Natural killer cell treated with Interleukin-12 subunit alpha and Interleukin-12 subunit beta and Interleukin-15 and Interleukin-18, amount 100 ng/mL, for 72 hours (primary cell): ENCODE data around the gene SFR1. TPM values are rescaled to one million over a fixed set of nuclear protein-coding genes. Genes with fewer than 3 reads are reported as not detected.

Experiments used
- ATAC-seq, 2 donors: fragments of 150-1000 bp; cut with Tn5 transposase in 1 of 2; sonication (Bioruptor Pico), chemical (Tn5 transposase) in 1 of 2; 2 replicates each; pipeline ENCODE4 v1.10.0; 2021
- DNase-seq: peaks from one replicate; pipeline ENCODE4 v3.0.0; 2022; ENCODE audit warnings: low spot score
- H3K27ac Mint-ChIP-seq, 2 donors: 1 replicate in 1 of 2; 2 replicates in 1 of 2; pipeline ENCODE4 v1.8.0; 2022; ENCODE audit warnings: mixed read lengths in 2 of 2, mild to moderate bottlenecking in 1 of 2, moderate library complexity in 1 of 2
- H3K27me3 Mint-ChIP-seq, 2 donors: 1 replicate in 1 of 2; 2 replicates in 1 of 2; pipeline ENCODE4 v1.8.0; 2022; ENCODE audit warnings: mixed read lengths in 2 of 2
- H3K36me3 Mint-ChIP-seq: one replicate; pipeline ENCODE4 v1.8.0; 2022; ENCODE audit warnings: mixed read lengths
- H3K4me1 Mint-ChIP-seq, 2 donors: 1 replicate in 1 of 2; 2 replicates in 1 of 2; pipeline ENCODE4 v1.8.0; 2022; ENCODE audit warnings: low read depth in 2 of 2, mixed read lengths in 2 of 2, mild to moderate bottlenecking in 1 of 2
- H3K4me3 Mint-ChIP-seq: one replicate; pipeline ENCODE4 v1.8.0; 2022; ENCODE audit warnings: mixed read lengths
- H3K9me3 Mint-ChIP-seq: 2 replicates; pipeline ENCODE4 v1.8.0; 2022; ENCODE audit warnings: mixed read lengths
- total RNA-seq, 2 donors: library from RNA; stranded (reverse); gene quantifications; one replicate each; pipeline ENCODE4 v1.2.3, GENCODE V29; 2022

SFR1 gene
- 10 to 100 TPM; 12.1 to 12.5 TPM for total RNA-seq

- peaks cover 0 to 3% of the 10 kb centered on the region in 2 donors for H3K27me3 Mint-ChIP-seq
- ATAC-seq, result peak; percentile 97 to 98
- no peaks in the 10 kb centered on the region for H3K36me3 Mint-ChIP-seq
- peak within 1 kb of the TSS; percentile 94 to 99 for H3K27ac Mint-ChIP-seq
- peak within 1 kb of the TSS; percentile 84 for H3K4me3 Mint-ChIP-seq
- H3K4me1 Mint-ChIP-seq, result peaks cover 25 to 26% of the 10 kb centered on the region in 2 donors
- H3K9me3 Mint-ChIP-seq, result no peaks in the 10 kb centered on the region
- DNase-seq, result peak; percentile 100
These were observed at the start of gene SFR1 for GRCh38 chr10:104121485-104122224. SFR1 (plus strand) TSS chr10:104122171; CDS start chr10:104122184, 13 bp downstream.

- Mint-ChIP-seq H3K4me1 (no peaks in the 10 kb centered on the region), H3K27ac (no peak overlapping the region), H3K36me3 (no peaks in the 10 kb centered on the region), H3K27me3 (peaks cover 0 to 4% of the 10 kb centered on the region in 2 donors), H3K9me3 (no peaks in the 10 kb centered on the region), H3K4me3 (no peak overlapping the region)
- DNase-seq (no peak), ATAC-seq (no peak)
These were observed 49.2 kb upstream of the SFR1 start for GRCh38 chr10:104072786-104073185.

GRCh38 chr10:104074505-104074904 is 47.5 kb upstream of the SFR1 start:
- no peak overlapping the region for H3K27ac Mint-ChIP-seq
- peaks cover 0 to 4% of the 10 kb centered on the region in 2 donors for H3K27me3 Mint-ChIP-seq
- H3K4me3 Mint-ChIP-seq, result no peak overlapping the region
- H3K36me3 Mint-ChIP-seq, result no peaks in the 10 kb centered on the region
- H3K9me3 Mint-ChIP-seq, result no peaks in the 10 kb centered on the region
- ATAC-seq (no peak), DNase-seq (no peak)
- H3K4me1 Mint-ChIP-seq, result no peaks in the 10 kb centered on the region

GRCh38 chr10:104076743-104077160 is 45.2 kb upstream of the SFR1 start:
- no peak overlapping the region for H3K4me3 Mint-ChIP-seq
- H3K4me1 Mint-ChIP-seq, result no peaks in the 10 kb centered on the region
- no peaks in the 10 kb centered on the region for H3K9me3 Mint-ChIP-seq
- H3K27ac Mint-ChIP-seq, result no peak overlapping the region
- H3K36me3 Mint-ChIP-seq, result no peaks in the 10 kb centered on the region
- ATAC-seq, result no peak
- no peak for DNase-seq
- peaks cover 0 to under 1% of the 10 kb centered on the region in 2 donors for H3K27me3 Mint-ChIP-seq

GRCh38 chr10:104077247-104077646 is 44.7 kb upstream of the SFR1 start:
- H3K27me3 Mint-ChIP-seq, result no peaks in the 10 kb centered on the region
- H3K4me1 Mint-ChIP-seq, result no peaks in the 10 kb centered on the region
- H3K9me3 Mint-ChIP-seq, result no peaks in the 10 kb centered on the region
- ATAC-seq, result no peak
- H3K27ac Mint-ChIP-seq, result no peak overlapping the region
- no peaks in the 10 kb centered on the region for H3K36me3 Mint-ChIP-seq
- DNase-seq, result no peak
- H3K4me3 Mint-ChIP-seq, result no peak overlapping the region

- Mint-ChIP-seq H3K4me3 (no peak overlapping the region), H3K4me1 (no peaks in the 10 kb centered on the region), H3K9me3 (no peaks in the 10 kb centered on the region), H3K27me3 (no peaks in the 10 kb centered on the region), H3K36me3 (no peaks in the 10 kb centered on the region), H3K27ac (no peak overlapping the region)
- ATAC-seq (peak in 1 of 2 donors; percentile 36), DNase-seq (no peak)
These were observed 44.3 kb upstream of the SFR1 start for GRCh38 chr10:104077663-104078151.

GRCh38 chr10:104080762-104081161 is 41.2 kb upstream of the SFR1 start:
- Mint-ChIP-seq H3K36me3 (no peaks in the 10 kb centered on the region), H3K4me3 (no peak overlapping the region), H3K4me1 (no peaks in the 10 kb centered on the region), H3K9me3 (no peaks in the 10 kb centered on the region), H3K27me3 (no peaks in the 10 kb centered on the region), H3K27ac (no peak overlapping the region)
- ATAC-seq, result no peak
- no peak for DNase-seq

GRCh38 chr10:104081998-104082397 is 40.0 kb upstream of the SFR1 start:
- ATAC-seq (no peak), DNase-seq (no peak)
- Mint-ChIP-seq H3K27ac (no peak overlapping the region), H3K4me1 (no peaks in the 10 kb centered on the region), H3K4me3 (no peak overlapping the region), H3K36me3 (no peaks in the 10 kb centered on the region), H3K27me3 (no peaks in the 10 kb centered on the region), H3K9me3 (no peaks in the 10 kb centered on the region)

- Mint-ChIP-seq H3K4me3 (no peak overlapping the region), H3K27me3 (no peaks in the 10 kb centered on the region), H3K4me1 (no peaks in the 10 kb centered on the region), H3K36me3 (no peaks in the 10 kb centered on the region), H3K9me3 (no peaks in the 10 kb centered on the region), H3K27ac (no peak overlapping the region)
- no peak for DNase-seq
- ATAC-seq, result no peak
These were observed 37.4 kb upstream of the SFR1 start for GRCh38 chr10:104084482-104085142.

- Mint-ChIP-seq H3K9me3 (no peaks in the 10 kb centered on the region), H3K4me3 (no peak within 1 kb of the TSS), H3K36me3 (no peaks in the 10 kb centered on the region), H3K27ac (no peak within 1 kb of the TSS), H3K4me1 (no peaks in the 10 kb centered on the region), H3K27me3 (peaks cover 0 to 5% of the 10 kb centered on the region in 2 donors)
- no peak for ATAC-seq
- no peak for DNase-seq
These were observed 36.1 kb upstream of the SFR1 start, which contains the start of gene COL17A1 for GRCh38 chr10:104085801-104086400. COL17A1 (minus strand) TSS chr10:104085880; CDS start chr10:104080673, 5,207 bp downstream.

GRCh38 chr10:104088239-104088638 is 33.7 kb upstream of the SFR1 start:
- no peak for DNase-seq
- Mint-ChIP-seq H3K9me3 (no peaks in the 10 kb centered on the region), H3K36me3 (no peaks in the 10 kb centered on the region), H3K27me3 (peaks cover 0 to 8% of the 10 kb centered on the region in 2 donors), H3K27ac (no peak overlapping the region), H3K4me1 (no peaks in the 10 kb centered on the region), H3K4me3 (no peak overlapping the region)
- peak in 1 of 2 donors; percentile 40 for ATAC-seq

- Mint-ChIP-seq H3K4me1 (no peaks in the 10 kb centered on the region), H3K4me3 (no peak overlapping the region), H3K27me3 (peaks cover 0 to 8% of the 10 kb centered on the region in 2 donors), H3K27ac (no peak overlapping the region), H3K36me3 (no peaks in the 10 kb centered on the region), H3K9me3 (no peaks in the 10 kb centered on the region)
- ATAC-seq (no peak), DNase-seq (no peak)
These were observed 32.4 kb upstream of the SFR1 start for GRCh38 chr10:104089621-104090020.

GRCh38 chr10:104090611-104091010 is 31.4 kb upstream of the SFR1 start:
- H3K27me3 Mint-ChIP-seq, result peaks cover 0 to 8% of the 10 kb centered on the region in 2 donors

GRCh38 chr10:104092749-104093148 is 29.2 kb upstream of the SFR1 start:
- no peak overlapping the region for H3K4me3 Mint-ChIP-seq
- H3K27ac Mint-ChIP-seq, result no peak overlapping the region
- ATAC-seq (no peak), DNase-seq (no peak)
- H3K9me3 Mint-ChIP-seq, result no peaks in the 10 kb centered on the region
- H3K27me3 Mint-ChIP-seq, result peaks cover 0 to 8% of the 10 kb centered on the region in 2 donors
- no peaks in the 10 kb centered on the region for H3K36me3 Mint-ChIP-seq
- H3K4me1 Mint-ChIP-seq, result no peaks in the 10 kb centered on the region

More at GRCh38 chr10:104090611-104091010, 31.4 kb upstream of the SFR1 start:
- no peaks in the 10 kb centered on the region for H3K9me3 Mint-ChIP-seq
- H3K4me3 Mint-ChIP-seq, result no peak overlapping the region
- H3K27ac Mint-ChIP-seq, result no peak overlapping the region
- no peaks in the 10 kb centered on the region for H3K4me1 Mint-ChIP-seq
- DNase-seq, result no peak
- no peaks in the 10 kb centered on the region for H3K36me3 Mint-ChIP-seq
- ATAC-seq, result no peak
